ENCODE results near the gene IDNK.
"Not testable (repeated sequence)": the region's sequence is repeated elsewhere in the genome, so short reads cannot be mapped to it uniquely, and the experiment has no call there.

IDNK gene

GRCh38 chr9:83622939-83623678 is at the start of gene IDNK:
IDNK (plus strand) TSS chr9:83623143; CDS start chr9:83623172, 29 bp downstream.
- peak; percentile 58 for DNase-seq

DNA sequence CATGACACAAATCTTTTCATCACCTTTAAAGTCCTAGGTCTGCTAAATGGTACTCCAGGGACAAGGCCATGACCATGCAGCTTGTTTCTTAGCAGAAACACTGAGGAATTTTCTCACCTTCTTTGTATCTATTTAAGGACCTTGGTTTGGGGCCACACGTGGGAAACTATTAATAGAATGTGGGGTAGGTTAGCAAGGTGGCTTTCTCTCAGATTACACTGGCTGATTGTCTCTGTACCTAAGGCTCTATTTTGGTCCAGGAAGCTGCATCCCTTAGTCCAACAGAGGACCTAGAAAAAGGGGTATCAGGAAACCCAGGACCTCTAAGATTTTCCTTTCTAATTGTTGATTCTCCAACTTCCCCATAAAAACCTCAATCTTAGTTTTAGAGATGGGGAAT is 48.5 kb upstream of the IDNK start:
- no peak for DNase-seq

- DNase-seq = no peak
Observed at GRCh38 chr9:83582029-83582428, 40.9 kb upstream of the IDNK start.

- peak; percentile 26 for DNase-seq
Observed at GRCh38 chr9:83583151-83584014, 39.6 kb upstream of the IDNK start.

DNA sequence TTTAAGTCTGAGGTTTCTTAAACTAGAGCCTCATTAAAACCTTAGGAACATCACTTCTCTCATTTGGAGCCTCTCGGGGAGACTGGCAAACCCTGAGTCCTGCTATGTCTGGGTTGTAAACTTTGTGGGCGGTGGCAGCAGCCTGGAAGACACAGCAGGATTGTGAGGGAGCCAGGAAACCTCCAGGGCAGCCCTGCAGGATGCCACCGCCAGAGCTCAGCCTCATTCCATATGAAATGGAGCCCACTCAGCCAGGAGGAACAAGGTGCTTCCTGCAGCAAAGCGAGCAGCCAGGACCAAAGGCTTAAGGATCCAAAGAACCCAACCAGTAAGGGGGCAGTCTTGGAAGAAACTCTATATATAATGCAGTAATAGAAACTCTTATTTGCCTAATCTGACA is 37.9 kb upstream of the IDNK start:
- DNase-seq = no peak

DNA sequence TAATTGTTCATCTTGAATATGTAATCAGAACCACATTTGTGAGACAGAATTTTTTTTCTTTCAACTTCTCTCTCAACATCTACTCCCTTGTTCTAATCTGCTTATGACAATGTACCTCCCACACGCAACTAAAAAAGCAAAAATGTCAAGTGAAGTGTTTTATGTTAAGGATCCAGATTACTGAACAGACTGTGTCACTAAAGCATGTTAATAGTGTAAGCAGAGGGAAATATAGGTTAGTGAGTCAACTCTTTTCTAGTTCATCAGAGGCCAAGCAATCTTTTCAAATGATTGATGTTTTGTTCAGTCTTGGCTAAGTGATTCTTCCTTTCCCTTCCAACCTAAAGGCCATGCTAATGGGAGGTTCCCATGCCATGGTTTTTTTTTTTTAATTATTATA is 34.7 kb upstream of the IDNK start:
- DNase-seq = no peak

GRCh38 chr9:83596899-83597504 is 25.9 kb upstream of the IDNK start:
- DNase-seq = peak; percentile 31

DNA sequence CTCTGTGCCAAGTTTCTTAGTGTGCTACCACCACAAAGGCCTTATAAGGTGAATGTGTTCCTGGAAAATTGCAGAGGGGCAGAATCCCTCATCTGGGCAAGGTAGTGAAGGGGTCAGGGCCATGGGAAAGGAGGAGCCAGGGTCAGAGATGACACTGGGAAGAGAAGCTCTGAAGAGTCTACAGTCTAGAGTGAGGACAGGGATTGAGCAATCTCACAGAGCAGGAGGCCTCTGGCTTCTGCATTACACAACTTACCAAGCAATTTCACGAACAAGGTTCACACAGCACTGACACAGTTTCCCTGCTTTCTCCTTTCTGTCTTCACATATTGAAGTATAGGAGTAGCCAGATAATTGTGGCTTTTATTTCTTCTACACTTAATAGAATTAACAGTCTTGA is 24.5 kb upstream of the IDNK start:
- DNase-seq = no peak

GRCh38 chr9:83599071-83599470 is 23.9 kb upstream of the IDNK start:
- no peak for DNase-seq

GRCh38 chr9:83601463-83601862 is 21.5 kb upstream of the IDNK start:
- DNase-seq = no peak

DNA sequence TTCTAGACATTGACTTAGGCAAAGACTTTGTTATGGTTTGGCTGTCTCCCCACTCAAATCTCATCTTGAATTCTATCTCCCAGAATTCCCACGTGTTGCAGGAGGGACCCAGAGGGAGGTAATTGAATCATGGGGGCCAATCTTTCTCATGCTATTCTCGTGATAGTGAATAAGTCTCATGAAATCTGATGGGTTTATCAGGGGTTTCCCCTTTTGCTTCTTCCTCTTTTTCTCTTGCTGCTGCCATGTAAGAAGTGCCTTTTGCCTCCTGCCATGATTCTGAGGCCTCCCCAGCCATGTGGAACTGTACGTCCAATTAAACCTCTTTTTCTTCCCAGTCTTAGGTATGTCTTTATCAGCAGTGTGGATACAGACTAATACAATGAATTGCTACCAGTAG is 15.3 kb upstream of the IDNK start:
- DNase-seq = not testable (repeated sequence)

DNA sequence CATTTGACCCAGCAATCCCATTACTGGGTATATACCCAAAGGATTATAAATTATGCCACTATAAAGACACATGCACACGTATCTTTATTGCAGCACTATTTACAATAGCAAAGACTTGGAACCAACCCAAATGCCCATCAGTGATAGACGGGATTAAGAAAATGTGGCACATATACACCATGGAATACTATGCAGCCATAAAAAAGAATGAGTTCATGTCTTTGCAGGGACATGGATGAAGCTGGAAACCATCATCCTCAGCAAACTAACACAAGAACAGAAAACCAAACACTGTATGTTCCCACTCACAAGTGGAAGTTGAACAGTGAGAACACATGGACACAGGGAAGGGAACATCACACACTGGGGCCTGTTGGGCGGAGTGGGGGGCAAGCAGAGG is 9.6 kb upstream of the IDNK start:
- not testable (repeated sequence) for DNase-seq

GRCh38 chr9:83617299-83617698 is 5.6 kb upstream of the IDNK start:
- DNase-seq = no peak

DNA sequence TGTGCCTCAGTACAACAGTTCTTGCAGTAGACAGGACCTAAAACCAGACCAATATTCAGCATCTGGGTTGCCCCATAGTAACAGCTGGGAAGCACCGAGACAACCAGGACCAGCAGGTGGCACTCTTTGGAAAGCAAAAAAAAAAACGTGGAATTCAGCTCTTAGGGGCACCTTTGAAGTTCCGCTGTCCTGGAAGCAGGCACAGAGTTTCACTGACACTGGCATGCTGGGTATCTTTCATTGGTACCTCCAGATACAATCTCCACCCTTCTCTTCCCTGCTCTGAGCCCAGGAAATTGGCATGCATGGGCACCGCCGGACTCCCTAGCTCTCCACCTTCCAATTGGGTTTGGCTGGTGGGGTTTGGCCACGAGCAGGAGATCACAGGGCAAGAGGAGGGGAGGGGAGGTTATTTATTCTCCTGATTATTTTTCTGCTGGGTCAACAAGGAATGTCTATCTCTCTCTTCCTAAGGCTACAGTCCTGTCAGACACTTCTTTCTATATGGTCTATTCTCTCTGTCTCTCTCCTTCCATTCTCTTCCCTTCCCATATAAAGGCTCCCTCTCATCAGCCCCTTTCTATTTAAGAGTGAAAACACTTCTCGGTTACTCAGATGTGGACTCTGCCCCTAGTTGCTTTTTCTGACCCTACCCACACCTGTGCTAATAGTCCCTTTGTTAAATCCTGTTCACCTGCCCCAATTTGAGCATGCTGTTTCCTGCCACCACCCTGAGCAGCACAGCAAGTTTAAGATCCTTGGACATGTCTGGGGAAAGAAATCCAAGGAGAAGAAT is 1.9 kb upstream of the IDNK start:
- DNase-seq = peak; percentile 51

- DNase-seq = peak; percentile 53
Observed at GRCh38 chr9:83622433-83622938, 457 bp upstream of the IDNK start.

GRCh38 chr9:83623679-83624076 is 735 bp downstream of the IDNK start:
- DNase-seq = peak; percentile 28

DNA sequence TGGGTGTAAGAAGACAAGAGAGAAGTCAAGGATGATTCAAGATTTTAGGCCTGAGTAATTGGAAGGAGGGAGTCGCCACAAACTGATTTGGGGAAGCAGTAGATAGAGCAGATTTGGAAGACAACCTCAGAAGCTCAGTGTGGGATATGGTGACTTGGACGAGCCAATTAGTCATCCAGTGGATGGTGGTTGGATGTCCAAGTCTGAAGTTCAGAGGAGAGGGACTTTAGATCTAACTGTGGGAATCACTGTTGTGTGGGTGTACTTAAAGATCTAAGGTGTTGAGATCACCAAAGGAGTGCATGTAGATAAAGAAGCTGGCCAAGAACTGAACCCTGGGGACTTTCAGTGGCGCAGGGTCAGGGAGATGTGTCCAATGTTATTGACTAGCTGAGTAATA is 2.2 kb downstream of the IDNK start:
- DNase-seq = no peak

GRCh38 chr9:83628540-83628939 is 5.6 kb downstream of the IDNK start:
- no peak for DNase-seq

DNA sequence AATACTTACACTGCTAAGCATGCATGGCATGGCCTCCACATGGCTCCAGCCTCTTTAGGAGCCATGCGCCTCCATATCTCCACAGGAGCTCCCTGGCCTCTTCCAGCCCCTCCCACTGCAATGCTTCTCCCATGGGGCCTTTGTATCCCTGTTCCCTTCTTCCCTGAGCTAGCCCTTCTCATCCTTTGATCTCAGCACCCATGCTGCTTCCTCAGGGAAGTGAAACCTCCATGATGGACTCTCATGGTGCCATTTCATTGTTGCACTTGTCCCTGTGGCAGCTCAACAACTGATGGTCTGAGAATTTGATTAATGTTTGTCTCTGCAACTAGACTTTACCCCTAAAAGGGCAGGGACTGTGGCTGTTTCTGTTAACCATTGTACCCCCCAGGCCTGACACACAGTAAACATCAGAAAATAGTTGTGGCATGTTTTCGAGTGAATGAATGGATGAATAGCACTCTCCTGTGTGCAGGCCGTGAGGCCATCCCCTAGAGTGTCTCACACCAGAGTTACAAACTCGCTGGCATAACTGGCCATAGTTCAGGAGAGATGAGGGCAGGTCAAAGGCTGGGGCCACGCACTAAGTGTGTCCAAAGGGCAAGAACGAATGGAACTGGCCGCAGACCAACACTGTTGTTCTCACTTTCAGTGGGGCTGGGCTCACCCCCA is 6.6 kb downstream of the IDNK start:
- no peak for DNase-seq

DNA sequence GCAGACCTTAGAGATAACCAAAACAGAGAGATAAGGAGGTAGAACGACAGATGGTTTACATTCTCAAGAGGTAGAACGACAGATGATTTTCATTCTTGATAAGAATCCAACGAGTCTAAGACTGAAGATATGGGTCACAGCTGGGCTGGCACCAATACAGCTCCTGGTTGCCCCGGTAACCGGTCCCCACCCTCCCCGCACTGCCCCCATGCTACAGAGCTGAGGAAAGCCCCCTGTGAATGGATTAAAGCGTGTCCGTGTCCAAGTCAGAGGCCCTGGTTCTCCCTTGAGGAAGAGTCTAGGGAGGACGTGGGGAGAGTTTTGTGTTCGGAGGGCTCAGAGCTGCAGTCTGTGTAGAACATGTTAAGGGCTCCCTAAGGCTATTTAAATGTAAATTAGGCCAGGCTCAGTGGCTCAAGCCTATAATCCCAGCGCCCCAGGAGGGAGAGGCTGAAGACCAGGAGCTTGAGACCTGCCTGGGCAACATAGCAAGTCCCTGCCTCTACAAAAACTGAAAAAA is 8.1 kb downstream of the IDNK start:
- DNase-seq = no peak

DNA sequence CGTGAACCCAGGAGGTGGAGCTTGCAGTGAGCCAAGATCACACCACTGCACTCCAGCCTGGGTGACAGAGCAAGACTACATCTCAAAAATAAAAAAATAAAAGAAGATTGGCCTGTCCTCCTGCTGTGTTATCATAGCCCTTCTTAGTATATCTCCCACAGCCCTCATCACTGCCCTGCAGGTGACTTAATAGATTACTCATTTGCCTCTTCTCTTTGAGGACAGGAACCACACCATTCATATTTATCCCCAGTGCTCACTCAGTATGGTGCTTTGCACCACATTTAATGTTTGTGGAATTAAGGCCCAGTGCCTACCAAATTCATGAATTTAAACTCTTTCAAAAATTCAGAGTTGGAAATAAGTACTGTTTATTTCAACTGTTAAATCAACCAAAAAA is 10.3 kb downstream of the IDNK start:
- no peak for DNase-seq

GRCh38 chr9:83633676-83634075 is 10.7 kb downstream of the IDNK start:
- no peak for DNase-seq

All from CD4-positive, alpha-beta T cell treated with Interleukin-12 subunit alpha and Interleukin-12 subunit beta, for 1 hour (primary cell).